ENCODE results near the gene CADM2. TPM values are rescaled to one million over a fixed set of nuclear protein-coding genes. Genes with fewer than 3 reads are reported as not detected.

Gene CADM2
- total RNA-seq, 1 donor from 2014 or later, result 2.9 TPM

DNA sequence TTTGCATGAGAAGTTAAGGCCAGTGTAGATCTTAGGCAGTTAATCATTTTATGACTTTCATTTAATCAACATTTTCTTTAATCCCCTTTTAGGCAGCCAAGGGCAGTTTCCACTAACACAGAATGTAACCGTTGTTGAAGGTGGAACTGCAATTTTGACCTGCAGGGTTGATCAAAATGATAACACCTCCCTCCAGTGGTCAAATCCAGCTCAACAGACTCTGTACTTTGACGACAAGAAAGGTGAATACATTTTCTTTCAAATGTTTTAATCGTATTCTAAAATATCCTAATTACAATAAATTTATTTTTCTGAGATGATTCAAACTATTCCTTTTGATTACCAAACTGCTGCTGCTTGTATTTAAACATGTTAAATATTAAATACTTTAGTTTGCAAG is 843.2 kb downstream of the CADM2 start:
- FAIRE-seq (no peak), DNase-seq (ENCODE audit: low read depth) (no peak)
- no peak overlapping the region for H3K4me2 ChIP-seq (ENCODE audit: low read length)
- no peaks in the 10 kb centered on the region for H3K36me3 ChIP-seq (ENCODE audit: insufficient read depth, low read length)
- H3K9ac ChIP-seq (ENCODE audit: low read length), result no peak overlapping the region
- Mint-ChIP-seq H3K4me1 (ENCODE audit: low read depth, unreplicated experiment) (no peaks in the 10 kb centered on the region), H3K36me3 (ENCODE audit: low read depth, unreplicated experiment) (no peaks in the 10 kb centered on the region), H3K27ac (ENCODE audit: unreplicated experiment) (no peak overlapping the region), H3K4me3 (ENCODE audit: unreplicated experiment) (no peak overlapping the region), H3K9me3 (ENCODE audit: unreplicated experiment) (peaks cover 6% of the 10 kb centered on the region), H3K27me3 (ENCODE audit: low read depth, unreplicated experiment) (peaks cover 2% of the 10 kb centered on the region)
- no peaks in the 10 kb centered on the region for H3K4me1 ChIP-seq (ENCODE audit: insufficient read depth, low read length)
- H3K27ac ChIP-seq (ENCODE audit: low read depth, low read length), result no peak overlapping the region
- no peaks in the 10 kb centered on the region for H4K20me1 ChIP-seq (ENCODE audit: insufficient read depth, low read length)
- no peaks in the 10 kb centered on the region for H3K79me2 ChIP-seq (ENCODE audit: insufficient read depth, low read length)
- no peaks in the 10 kb centered on the region for H3K27me3 ChIP-seq (ENCODE audit: insufficient read depth, low read length)
- H3K4me3 ChIP-seq (ENCODE audit: insufficient read depth, low read depth, low read length), result no peak overlapping the region
- H3K9me3 ChIP-seq (ENCODE audit: insufficient read depth, low read depth, low read length), result no peaks in the 10 kb centered on the region
- TF ChIP-seq EZH2 (IDR thresholded peaks at IDR 0.05; ENCODE audit: insufficient read depth, low read length) (no peak), CTCF (IDR thresholded peaks at IDR 0.05; ENCODE audit: insufficient read depth, low read depth, low read length) (peak; percentile 45)
- no peak overlapping the region for H2AFZ ChIP-seq (ENCODE audit: low read depth, low read length)

DNA sequence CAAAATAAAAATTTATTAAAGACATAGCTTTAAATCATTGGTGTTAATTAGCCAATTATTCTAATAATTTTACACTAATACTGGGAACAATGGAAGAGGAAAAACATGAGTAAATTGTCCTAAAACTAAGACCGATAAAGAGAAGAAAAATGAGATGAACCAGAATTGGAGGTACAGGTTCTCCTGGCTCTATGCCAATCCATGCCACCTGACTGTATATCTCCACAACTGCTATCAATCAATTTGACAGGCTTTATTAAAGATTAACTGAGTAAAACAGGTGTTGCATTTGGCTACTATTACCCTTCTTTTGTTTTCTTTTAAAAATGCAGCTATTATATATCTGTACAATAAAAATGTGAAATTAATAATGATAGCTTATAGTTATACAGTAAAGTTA is 850.0 kb downstream of the CADM2 start:
- Mint-ChIP-seq H3K4me3 (ENCODE audit: unreplicated experiment) (no peak overlapping the region), H3K4me1 (ENCODE audit: low read depth, unreplicated experiment) (no peaks in the 10 kb centered on the region), H3K36me3 (ENCODE audit: low read depth, unreplicated experiment) (no peaks in the 10 kb centered on the region), H3K27ac (ENCODE audit: unreplicated experiment) (no peak overlapping the region), H3K9me3 (ENCODE audit: unreplicated experiment) (no peaks in the 10 kb centered on the region), H3K27me3 (ENCODE audit: low read depth, unreplicated experiment) (peaks cover 2% of the 10 kb centered on the region)
- H3K27me3 ChIP-seq (ENCODE audit: insufficient read depth, low read length), result no peaks in the 10 kb centered on the region
- no peak for TF ChIP-seq EZH2 (IDR thresholded peaks at IDR 0.05; ENCODE audit: insufficient read depth, low read length)
- TF ChIP-seq CTCF (IDR thresholded peaks at IDR 0.05; ENCODE audit: insufficient read depth, low read depth, low read length), result no peak
- no peak overlapping the region for H3K9ac ChIP-seq (ENCODE audit: low read length)
- no peaks in the 10 kb centered on the region for H4K20me1 ChIP-seq (ENCODE audit: insufficient read depth, low read length)
- H3K27ac ChIP-seq (ENCODE audit: low read depth, low read length), result no peak overlapping the region
- no peaks in the 10 kb centered on the region for H3K36me3 ChIP-seq (ENCODE audit: insufficient read depth, low read length)
- H2AFZ ChIP-seq (ENCODE audit: low read depth, low read length), result no peak overlapping the region
- no peaks in the 10 kb centered on the region for H3K4me1 ChIP-seq (ENCODE audit: insufficient read depth, low read length)
- DNase-seq (ENCODE audit: low read depth) (no peak), FAIRE-seq (no peak)
- no peak overlapping the region for H3K4me2 ChIP-seq (ENCODE audit: low read length)
- H3K79me2 ChIP-seq (ENCODE audit: insufficient read depth, low read length), result no peaks in the 10 kb centered on the region
- H3K9me3 ChIP-seq (ENCODE audit: insufficient read depth, low read depth, low read length), result no peaks in the 10 kb centered on the region
- no peak overlapping the region for H3K4me3 ChIP-seq (ENCODE audit: insufficient read depth, low read depth, low read length)

DNA sequence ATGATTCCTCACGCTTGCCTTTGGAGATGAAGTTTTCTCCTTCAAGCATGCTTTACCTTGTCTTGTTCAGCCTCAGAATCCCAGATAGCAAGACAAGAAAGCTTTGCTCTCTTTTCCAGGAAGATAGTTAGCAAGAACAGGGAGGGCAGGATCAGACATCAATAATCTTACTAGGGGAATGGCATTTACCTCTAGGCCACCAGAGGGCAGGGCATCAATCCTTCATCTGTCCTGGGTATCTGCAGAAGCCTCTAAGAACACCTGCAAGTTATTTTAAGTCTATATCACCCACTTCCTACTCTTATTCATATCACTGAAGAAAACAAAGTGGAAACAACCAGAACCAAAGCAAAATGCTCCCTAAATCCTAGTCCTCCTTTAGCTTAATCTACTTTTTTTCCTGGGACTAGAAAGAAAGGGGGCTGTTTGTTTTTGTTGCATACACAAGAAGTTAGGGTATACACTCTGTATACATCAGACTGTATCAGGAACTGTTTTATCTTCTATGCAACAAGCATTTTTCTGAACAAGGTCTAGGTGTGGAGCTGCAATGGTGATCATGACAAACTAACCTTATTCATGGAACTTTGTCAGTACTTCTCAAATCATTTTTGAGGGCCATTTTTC is 862.5 kb downstream of the CADM2 start:
- Histone ChIP-seq H3K4me2 (ENCODE audit: low read length) (no peak overlapping the region), H3K27ac (ENCODE audit: low read depth, low read length) (no peak overlapping the region), H4K20me1 (ENCODE audit: insufficient read depth, low read length) (no peaks in the 10 kb centered on the region), H3K9ac (ENCODE audit: low read length) (no peak overlapping the region), H3K36me3 (ENCODE audit: insufficient read depth, low read length) (no peaks in the 10 kb centered on the region), H3K79me2 (ENCODE audit: insufficient read depth, low read length) (no peaks in the 10 kb centered on the region), H3K4me3 (ENCODE audit: insufficient read depth, low read depth, low read length) (no peak overlapping the region), H3K9me3 (ENCODE audit: insufficient read depth, low read depth, low read length) (no peaks in the 10 kb centered on the region), H3K27me3 (ENCODE audit: insufficient read depth, low read length) (no peaks in the 10 kb centered on the region), H3K4me1 (ENCODE audit: insufficient read depth, low read length) (no peaks in the 10 kb centered on the region), H2AFZ (ENCODE audit: low read depth, low read length) (no peak overlapping the region)
- Mint-ChIP-seq H3K4me1 (ENCODE audit: low read depth, unreplicated experiment) (no peaks in the 10 kb centered on the region), H3K36me3 (ENCODE audit: low read depth, unreplicated experiment) (no peaks in the 10 kb centered on the region), H3K4me3 (ENCODE audit: unreplicated experiment) (no peak overlapping the region), H3K27me3 (ENCODE audit: low read depth, unreplicated experiment) (no peaks in the 10 kb centered on the region), H3K27ac (ENCODE audit: unreplicated experiment) (no peak overlapping the region), H3K9me3 (ENCODE audit: unreplicated experiment) (no peaks in the 10 kb centered on the region)
- TF ChIP-seq CTCF (IDR thresholded peaks at IDR 0.05; ENCODE audit: insufficient read depth, low read depth, low read length) (peak; percentile 53), EZH2 (IDR thresholded peaks at IDR 0.05; ENCODE audit: insufficient read depth, low read length) (no peak)
- DNase-seq (ENCODE audit: low read depth) (no peak), FAIRE-seq (no peak)
